HL-60 (cell line): Measurements from ENCODE around the gene SMAD5.

Source experiments
- DNase-seq, 2 experiments: peaks; one replicate each; pipeline ENCODE4 v3.0.0-alpha.2; 2010 to 2020; ENCODE audit warnings: low read depth in 1 of 2, low spot score in 1 of 2
- H3K27ac ChIP-seq: fragments of 250-450 bp; sonication (Bioruptor Pico); replicated peaks from 2 replicates; pipeline ENCODE4 v1.5.1; 2020; ENCODE audit warnings: mild to moderate bottlenecking, moderate library complexity
- H3K27me3 ChIP-seq: fragments of 250-450 bp; sonication (Bioruptor Pico); 2 replicates; pipeline ENCODE4 v1.5.1; 2021; ENCODE audit warnings: mild to moderate bottlenecking, moderate library complexity; ENCODE audit not compliant: insufficient read depth, poor library complexity, severe bottlenecking
- H3K4me3 ChIP-seq: replicated peaks from 2 replicates; pipeline ENCODE4 v1.5.1; 2011; ENCODE audit warnings: mild to moderate bottlenecking, control low read depth, low read length; ENCODE audit not compliant: insufficient read depth
- GABPA ChIP-seq: IDR thresholded peaks from 2 replicates; pipeline ENCODE4 v1.6.1; 2012; ENCODE audit warnings: low read depth
- POLR2AphosphoS5 ChIP-seq: IDR thresholded peaks from 2 replicates; pipeline ENCODE4 v1.6.1; 2012; ENCODE audit warnings: low read depth
- SPI1 ChIP-seq: IDR thresholded peaks from 2 replicates; pipeline ENCODE4 v1.6.1; 2012; ENCODE audit warnings: low read depth, mild to moderate bottlenecking, borderline replicate concordance
- TF ChIP-seq, protein P1 (sequence below): IDR thresholded peaks from 2 replicates; pipeline ENCODE4 v1.6.1; 2012; ENCODE audit warnings: low read depth; ENCODE audit not compliant: insufficient replicate concordance
- TF ChIP-seq, protein P2 (sequence below): IDR thresholded peaks from one replicate; pipeline ENCODE4 v1.5.1; 2011; ENCODE audit warnings: low read length, control low read depth, inconsistent platforms; ENCODE audit not compliant: insufficient read depth

The SMAD5 gene

DNA sequence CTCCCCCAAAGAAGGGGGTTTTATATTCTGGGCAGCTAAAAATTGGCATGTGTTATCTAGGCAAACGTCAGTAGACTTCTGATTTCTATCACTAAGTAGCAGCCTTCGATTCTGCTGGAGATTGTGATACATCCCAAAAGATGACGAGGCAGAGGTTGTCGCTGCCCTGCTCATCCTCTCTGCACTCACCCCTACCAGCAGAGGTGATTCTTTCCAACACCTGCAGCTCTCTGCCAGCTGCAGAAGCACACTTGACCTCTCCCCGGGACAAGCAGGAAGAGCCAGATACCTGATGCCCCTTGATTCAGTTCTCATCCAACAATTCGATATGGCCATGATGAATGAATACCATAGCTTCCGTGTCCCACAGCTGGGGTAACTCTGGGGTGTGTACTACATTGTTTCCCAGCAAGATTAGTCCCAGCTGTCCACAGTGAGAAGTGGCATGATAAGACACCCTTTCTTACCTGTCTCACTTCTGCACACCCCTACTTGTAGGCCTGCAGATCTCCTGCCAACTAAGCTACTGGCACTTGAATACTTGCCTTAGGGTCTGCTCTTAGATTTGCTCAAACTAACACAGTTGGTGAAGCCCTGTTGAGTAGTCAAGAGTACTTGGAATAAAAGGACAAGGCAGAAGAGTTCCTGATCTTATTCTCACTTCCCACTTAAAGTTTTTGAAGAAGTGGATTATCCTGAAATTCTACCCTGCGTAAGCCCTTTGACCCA, 37.6 kb upstream of the SMAD5 start:
- TF ChIP-seq, protein P1, sequence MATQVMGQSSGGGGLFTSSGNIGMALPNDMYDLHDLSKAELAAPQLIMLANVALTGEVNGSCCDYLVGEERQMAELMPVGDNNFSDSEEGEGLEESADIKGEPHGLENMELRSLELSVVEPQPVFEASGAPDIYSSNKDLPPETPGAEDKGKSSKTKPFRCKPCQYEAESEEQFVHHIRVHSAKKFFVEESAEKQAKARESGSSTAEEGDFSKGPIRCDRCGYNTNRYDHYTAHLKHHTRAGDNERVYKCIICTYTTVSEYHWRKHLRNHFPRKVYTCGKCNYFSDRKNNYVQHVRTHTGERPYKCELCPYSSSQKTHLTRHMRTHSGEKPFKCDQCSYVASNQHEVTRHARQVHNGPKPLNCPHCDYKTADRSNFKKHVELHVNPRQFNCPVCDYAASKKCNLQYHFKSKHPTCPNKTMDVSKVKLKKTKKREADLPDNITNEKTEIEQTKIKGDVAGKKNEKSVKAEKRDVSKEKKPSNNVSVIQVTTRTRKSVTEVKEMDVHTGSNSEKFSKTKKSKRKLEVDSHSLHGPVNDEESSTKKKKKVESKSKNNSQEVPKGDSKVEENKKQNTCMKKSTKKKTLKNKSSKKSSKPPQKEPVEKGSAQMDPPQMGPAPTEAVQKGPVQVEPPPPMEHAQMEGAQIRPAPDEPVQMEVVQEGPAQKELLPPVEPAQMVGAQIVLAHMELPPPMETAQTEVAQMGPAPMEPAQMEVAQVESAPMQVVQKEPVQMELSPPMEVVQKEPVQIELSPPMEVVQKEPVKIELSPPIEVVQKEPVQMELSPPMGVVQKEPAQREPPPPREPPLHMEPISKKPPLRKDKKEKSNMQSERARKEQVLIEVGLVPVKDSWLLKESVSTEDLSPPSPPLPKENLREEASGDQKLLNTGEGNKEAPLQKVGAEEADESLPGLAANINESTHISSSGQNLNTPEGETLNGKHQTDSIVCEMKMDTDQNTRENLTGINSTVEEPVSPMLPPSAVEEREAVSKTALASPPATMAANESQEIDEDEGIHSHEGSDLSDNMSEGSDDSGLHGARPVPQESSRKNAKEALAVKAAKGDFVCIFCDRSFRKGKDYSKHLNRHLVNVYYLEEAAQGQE: no peak
- TF ChIP-seq, protein P2, sequence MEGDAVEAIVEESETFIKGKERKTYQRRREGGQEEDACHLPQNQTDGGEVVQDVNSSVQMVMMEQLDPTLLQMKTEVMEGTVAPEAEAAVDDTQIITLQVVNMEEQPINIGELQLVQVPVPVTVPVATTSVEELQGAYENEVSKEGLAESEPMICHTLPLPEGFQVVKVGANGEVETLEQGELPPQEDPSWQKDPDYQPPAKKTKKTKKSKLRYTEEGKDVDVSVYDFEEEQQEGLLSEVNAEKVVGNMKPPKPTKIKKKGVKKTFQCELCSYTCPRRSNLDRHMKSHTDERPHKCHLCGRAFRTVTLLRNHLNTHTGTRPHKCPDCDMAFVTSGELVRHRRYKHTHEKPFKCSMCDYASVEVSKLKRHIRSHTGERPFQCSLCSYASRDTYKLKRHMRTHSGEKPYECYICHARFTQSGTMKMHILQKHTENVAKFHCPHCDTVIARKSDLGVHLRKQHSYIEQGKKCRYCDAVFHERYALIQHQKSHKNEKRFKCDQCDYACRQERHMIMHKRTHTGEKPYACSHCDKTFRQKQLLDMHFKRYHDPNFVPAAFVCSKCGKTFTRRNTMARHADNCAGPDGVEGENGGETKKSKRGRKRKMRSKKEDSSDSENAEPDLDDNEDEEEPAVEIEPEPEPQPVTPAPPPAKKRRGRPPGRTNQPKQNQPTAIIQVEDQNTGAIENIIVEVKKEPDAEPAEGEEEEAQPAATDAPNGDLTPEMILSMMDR: no peak
- TF ChIP-seq GABPA: no peak
- no peak for TF ChIP-seq POLR2AphosphoS5
- no peak for TF ChIP-seq SPI1
- Histone ChIP-seq H3K4me3 (no peak overlapping the region), H3K27ac (no peak overlapping the region), H3K27me3 (no peaks in the 10 kb centered on the region)
- DNase-seq: no peak

DNA sequence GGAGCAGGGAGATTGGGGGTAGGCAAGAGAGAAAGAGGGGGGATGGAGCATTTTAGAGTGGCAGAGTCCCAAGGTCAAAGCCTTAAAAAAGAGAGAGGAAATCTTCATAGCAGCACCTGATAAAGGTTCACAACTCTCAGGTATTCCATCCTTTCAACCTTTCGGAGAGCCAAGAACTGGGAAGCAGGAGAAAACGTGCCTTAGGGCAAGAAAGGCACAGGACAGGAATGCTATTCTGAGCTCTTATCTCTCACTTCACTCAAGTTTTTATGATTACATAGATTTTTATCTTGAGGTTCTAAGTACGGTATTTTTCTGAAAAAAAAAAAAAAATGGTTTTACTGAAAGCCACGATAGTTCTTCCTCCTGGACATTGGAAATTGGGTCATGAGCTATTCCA, 34.5 kb upstream of the SMAD5 start:
- Histone ChIP-seq H3K27ac (no peak overlapping the region), H3K27me3 (no peaks in the 10 kb centered on the region), H3K4me3 (no peak overlapping the region)
- DNase-seq: no peak
- TF ChIP-seq, protein P1: no peak
- TF ChIP-seq POLR2AphosphoS5 (no peak), GABPA (no peak), SPI1 (no peak)
- TF ChIP-seq, protein P2: no peak

DNA sequence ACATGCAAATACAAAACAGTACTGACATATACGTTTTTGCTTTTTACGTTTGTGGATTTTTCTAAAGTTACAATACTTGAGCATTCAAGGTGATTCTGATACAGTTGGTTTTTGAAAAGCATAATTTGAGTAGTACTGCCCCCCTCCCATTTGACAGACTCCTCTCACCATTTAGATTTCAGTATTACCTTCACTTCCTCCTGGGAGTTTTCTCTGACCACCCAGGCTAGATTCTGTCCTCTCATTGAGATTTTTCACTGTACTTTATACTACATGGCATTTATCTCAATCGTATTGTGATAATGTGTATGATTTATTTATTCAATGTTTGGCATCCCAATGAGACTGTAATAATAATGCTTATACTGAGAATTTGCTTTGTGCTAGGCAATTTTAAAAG, 32.8 kb upstream of the SMAD5 start:
- no peak overlapping the region for H3K27ac ChIP-seq
- TF ChIP-seq SPI1 (no peak), POLR2AphosphoS5 (no peak), GABPA (no peak)
- TF ChIP-seq, protein P2: no peak
- TF ChIP-seq, protein P1: no peak
- H3K4me3 ChIP-seq: no peak overlapping the region
- DNase-seq: no peak
- H3K27me3 ChIP-seq: no peaks in the 10 kb centered on the region
